Activated CD4-positive, alpha-beta T cell treated with anti-CD3 and anti-CD28 coated beads, Interleukin-2, amount 50 U/mL, for 48 hours (primary cell): Measurements from ENCODE around the gene NAGS.
"Not testable (repeated sequence)": the region's sequence is repeated elsewhere in the genome, so short reads cannot be mapped to it uniquely, and the experiment has no call there.

Experiments used
- DNase-seq, 2 experiments: peaks; one replicate each; pipeline ENCODE4 v3.0.0-alpha.2; 2020

NAGS gene

GRCh38 chr17:44004077-44004760 is at the start of gene NAGS:
NAGS (plus strand) TSS chr17:44004622; CDS start chr17:44004664, 42 bp downstream.
- DNase-seq = peak in 1 of 2 experiments; percentile 5

GRCh38 chr17:43956222-43956621 is 48.2 kb upstream of the NAGS start:
- no peak for DNase-seq

- no peak for DNase-seq
These were observed 45.6 kb upstream of the NAGS start for GRCh38 chr17:43958748-43959352.

GRCh38 chr17:43961292-43961691 is 43.1 kb upstream of the NAGS start:
- DNase-seq = not testable (repeated sequence)

GRCh38 chr17:43961954-43962353 is 42.5 kb upstream of the NAGS start:
- no peak for DNase-seq

- no peak for DNase-seq
These were observed 41.9 kb upstream of the NAGS start for GRCh38 chr17:43962479-43962878.

GRCh38 chr17:43966276-43966675 is 38.1 kb upstream of the NAGS start:
- DNase-seq = no peak

GRCh38 chr17:43967251-43967875 is 37.1 kb upstream of the NAGS start:
- no peak for DNase-seq

GRCh38 chr17:43970366-43970765 is 34.1 kb upstream of the NAGS start:
- DNase-seq = no peak

GRCh38 chr17:43971436-43971835 is 33.0 kb upstream of the NAGS start:
- not testable (repeated sequence) for DNase-seq

GRCh38 chr17:43972444-43973212 is 31.8 kb upstream of the NAGS start:
- not testable (repeated sequence) for DNase-seq

GRCh38 chr17:43974382-43975266 is 29.8 kb upstream of the NAGS start:
- no peak for DNase-seq

- DNase-seq = no peak
These were observed 28.5 kb upstream of the NAGS start for GRCh38 chr17:43975898-43976297.

GRCh38 chr17:43976963-43977837 is 27.2 kb upstream of the NAGS start:
- no peak for DNase-seq

GRCh38 chr17:43978078-43978477 is 26.3 kb upstream of the NAGS start:
- no peak for DNase-seq

GRCh38 chr17:43979011-43979410 is 25.4 kb upstream of the NAGS start:
- DNase-seq = no peak

GRCh38 chr17:43979671-43980070 is 24.8 kb upstream of the NAGS start:
- no peak for DNase-seq

GRCh38 chr17:43982171-43982570 is 22.3 kb upstream of the NAGS start:
- no peak for DNase-seq

GRCh38 chr17:43983196-43983514 is 21.3 kb upstream of the NAGS start:
- no peak for DNase-seq

GRCh38 chr17:43983515-43984411 is 20.7 kb upstream of the NAGS start:
- peak in 1 of 2 experiments; percentile 11 for DNase-seq
